Peyer's patch (tissue), 4 donors: ENCODE data around the gene NDUFV3. TPM values are rescaled to one million over a fixed set of nuclear protein-coding genes. Genes with fewer than 3 reads are reported as not detected.
"Not testable (repeated sequence)": the region's sequence is repeated elsewhere in the genome, so short reads cannot be mapped to it uniquely, and the experiment has no call there.

Experiments
- DNase-seq, 3 donors: peaks; one replicate each; pipeline ENCODE4 v3.0.0-alpha.2; 2017 to 2019
- H3K27ac ChIP-seq, 4 donors: fragments of 200-600 bp; sonication (generic); one replicate each; pipeline ENCODE4 v1.5.1; 2016 to 2019
- H3K27me3 ChIP-seq, 2 donors: fragments of 200-600 bp; sonication (generic); one replicate each; pipeline ENCODE4 v1.5.1; 2019
- H3K36me3 ChIP-seq, 3 donors: fragments of 200-600 bp; sonication (generic); one replicate each; pipeline ENCODE4 v1.5.1; 2016 to 2019
- H3K4me1 ChIP-seq, 4 donors: fragments of 200-600 bp; sonication (generic); one replicate each; pipeline ENCODE4 v1.5.1; 2016 to 2019
- H3K4me3 ChIP-seq, 4 donors: fragments of 200-600 bp; sonication (generic); 1 replicate in 3 of 4; 2 replicates in 1 of 4; pipeline ENCODE4 v1.5.1; 2016 to 2019; ENCODE audit warnings: mild to moderate bottlenecking in 1 of 4
- H3K9me3 ChIP-seq, 4 donors: fragments of 200-600 bp; sonication (generic); one replicate each; pipeline ENCODE4 v1.5.1; 2016 to 2019; ENCODE audit warnings: mild to moderate bottlenecking in 1 of 4
- POLR2A ChIP-seq, 2 donors: fragments of 450-650 bp; IDR thresholded peaks; one replicate each; pipeline ENCODE4 v1.5.1; 2017; ENCODE audit warnings: antibody characterized with exemption in 2 of 2, mild to moderate bottlenecking in 2 of 2, moderate library complexity in 2 of 2
- total RNA-seq, 4 donors: library from RNA; depleted of rRNA; stranded (reverse); fragments of >200 nt; gene quantifications; one replicate each; pipeline ENCODE4 v1.1.0, GENCODE V29; 2016
- TF ChIP-seq, protein P1 (sequence below), 6 experiments: fragments of 450-650 bp in 4 of 6; fragments of 200-600 bp in 2 of 6; sonication (generic) in 1 of 6; IDR thresholded peaks; one replicate each; pipeline ENCODE4 v1.5.1; 2017 to 2019; ENCODE audit warnings: antibody characterized with exemption in 6 of 6, mild to moderate bottlenecking in 3 of 6, moderate library complexity in 1 of 6

The NDUFV3 gene
- total RNA-seq, 4 donors from 2014 or later = 32.9 to 73.4 (median 54.9) TPM

DNA sequence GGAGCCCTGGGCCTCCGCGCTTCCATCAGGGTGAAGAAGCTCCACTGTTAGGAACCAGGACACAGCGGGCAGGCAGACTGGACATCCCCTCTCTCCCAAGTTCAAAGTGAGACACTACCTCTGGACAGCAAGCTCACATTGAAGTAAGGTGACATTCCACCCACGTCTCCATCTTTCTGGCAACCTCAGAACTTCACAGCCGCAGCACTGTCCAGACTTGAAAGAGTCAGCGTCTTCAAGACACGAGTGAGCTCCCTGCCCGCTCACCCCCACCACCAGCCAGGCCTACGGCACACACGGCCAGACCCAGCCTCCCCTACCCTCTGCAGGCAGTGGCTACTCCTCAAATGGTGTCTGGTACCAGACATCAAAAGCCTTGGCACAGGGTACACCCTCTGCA lies 24.9 kb upstream of the NDUFV3 start:
- DNase-seq = no peak

DNA sequence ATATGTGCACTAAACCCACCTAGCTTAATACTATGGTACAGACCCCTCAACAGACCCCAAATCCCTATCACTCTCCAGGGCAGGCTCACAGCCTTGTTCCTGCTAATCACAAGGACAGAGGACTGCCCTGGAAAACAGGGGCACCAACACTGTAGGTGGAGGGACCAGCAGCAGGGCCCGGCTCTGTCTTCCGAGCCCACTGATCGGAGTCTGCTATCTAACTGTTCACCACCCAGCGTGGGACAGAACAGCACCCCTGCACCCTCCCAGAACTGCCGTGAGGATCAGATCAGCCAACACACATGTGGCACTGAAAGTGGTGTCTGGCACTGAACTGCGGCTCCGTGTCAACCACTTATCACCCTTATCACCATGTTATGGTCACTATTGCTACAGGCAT lies 20.0 kb upstream of the NDUFV3 start:
- H3K36me3 ChIP-seq = peaks cover 0 to 72% (median 0%) of the 10 kb centered on the region in 3 donors

More for the DNA sequence above, 24.9 kb upstream of the NDUFV3 start:
- Histone ChIP-seq H3K9me3 (no peaks in the 10 kb centered on the region), H3K36me3 (peaks cover 0 to 47% (median 0%) of the 10 kb centered on the region in 3 donors), H3K4me1 (no peaks in the 10 kb centered on the region), H3K4me3 (no peak overlapping the region), H3K27ac (no peak overlapping the region), H3K27me3 (no peaks in the 10 kb centered on the region)
- TF ChIP-seq, protein P1, sequence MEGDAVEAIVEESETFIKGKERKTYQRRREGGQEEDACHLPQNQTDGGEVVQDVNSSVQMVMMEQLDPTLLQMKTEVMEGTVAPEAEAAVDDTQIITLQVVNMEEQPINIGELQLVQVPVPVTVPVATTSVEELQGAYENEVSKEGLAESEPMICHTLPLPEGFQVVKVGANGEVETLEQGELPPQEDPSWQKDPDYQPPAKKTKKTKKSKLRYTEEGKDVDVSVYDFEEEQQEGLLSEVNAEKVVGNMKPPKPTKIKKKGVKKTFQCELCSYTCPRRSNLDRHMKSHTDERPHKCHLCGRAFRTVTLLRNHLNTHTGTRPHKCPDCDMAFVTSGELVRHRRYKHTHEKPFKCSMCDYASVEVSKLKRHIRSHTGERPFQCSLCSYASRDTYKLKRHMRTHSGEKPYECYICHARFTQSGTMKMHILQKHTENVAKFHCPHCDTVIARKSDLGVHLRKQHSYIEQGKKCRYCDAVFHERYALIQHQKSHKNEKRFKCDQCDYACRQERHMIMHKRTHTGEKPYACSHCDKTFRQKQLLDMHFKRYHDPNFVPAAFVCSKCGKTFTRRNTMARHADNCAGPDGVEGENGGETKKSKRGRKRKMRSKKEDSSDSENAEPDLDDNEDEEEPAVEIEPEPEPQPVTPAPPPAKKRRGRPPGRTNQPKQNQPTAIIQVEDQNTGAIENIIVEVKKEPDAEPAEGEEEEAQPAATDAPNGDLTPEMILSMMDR (IDR thresholded peaks at IDR 0.05) = no peak
- TF ChIP-seq POLR2A (IDR thresholded peaks at IDR 0.05) = no peak

DNA sequence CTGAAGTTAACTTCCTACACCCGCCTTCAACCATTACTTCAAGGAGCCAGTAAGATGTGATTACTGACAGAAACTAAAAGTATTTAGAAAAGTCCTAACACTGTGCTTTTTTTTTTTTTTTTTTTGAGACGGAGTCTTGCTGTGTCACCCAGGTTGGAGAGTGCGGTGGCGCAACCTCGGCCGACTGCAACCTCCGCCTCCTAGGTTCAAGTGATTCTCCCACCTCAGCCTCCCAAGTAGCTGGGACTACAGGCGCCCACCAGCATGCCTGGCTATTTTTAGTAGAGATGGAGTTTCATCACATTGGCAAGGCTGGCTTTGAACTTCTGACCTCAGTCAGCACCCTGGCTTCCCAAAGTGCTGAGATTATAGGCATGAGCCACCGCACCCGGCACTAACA lies 17.3 kb upstream of the NDUFV3 start:
- H3K27me3 ChIP-seq, H3K9me3 ChIP-seq, DNase-seq, H3K4me3 ChIP-seq, H3K27ac ChIP-seq: not testable (repeated sequence)
- Histone ChIP-seq H3K36me3 (peaks cover 0 to 51% (median 0%) of the 10 kb centered on the region in 3 donors), H3K4me1 (peaks cover 0 to 15% (median 4%) of the 10 kb centered on the region in 4 donors)

More for the DNA sequence above, 20.0 kb upstream of the NDUFV3 start:
- no peak for DNase-seq
- TF ChIP-seq, protein P1 (IDR thresholded peaks at IDR 0.05) = no peak
- TF ChIP-seq POLR2A (IDR thresholded peaks at IDR 0.05) = no peak
- Histone ChIP-seq H3K4me3 (no peak overlapping the region), H3K27me3 (no peaks in the 10 kb centered on the region), H3K4me1 (peaks cover 0 to 3% (median under 1%) of the 10 kb centered on the region in 4 donors), H3K9me3 (no peaks in the 10 kb centered on the region), H3K27ac (no peak overlapping the region)

DNA sequence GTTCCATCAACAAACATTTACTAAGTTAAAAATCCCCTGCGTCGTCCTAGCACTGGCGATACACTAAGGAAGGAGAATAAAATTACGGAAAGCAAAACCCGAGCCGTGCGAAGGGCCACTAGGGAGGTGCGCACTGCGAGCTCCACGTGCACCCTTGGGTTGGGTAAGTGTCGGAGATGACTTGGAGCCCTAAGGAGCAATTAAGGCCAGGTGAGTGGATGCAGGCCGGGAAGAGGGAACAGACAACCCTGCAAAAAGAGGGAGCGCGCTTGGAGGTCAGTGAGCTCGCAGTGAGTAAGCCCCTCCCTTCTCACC lies 14.5 kb upstream of the NDUFV3 start:
- Histone ChIP-seq H3K36me3 (peaks cover 0 to 25% (median 0%) of the 10 kb centered on the region in 3 donors), H3K27ac (peak overlapping the region; percentile 79 to 89 (median 84)), H3K9me3 (no peaks in the 10 kb centered on the region), H3K4me3 (peak overlapping the region; percentile 77 to 100 (median 90)), H3K4me1 (peaks cover 0 to 15% (median 4%) of the 10 kb centered on the region in 4 donors), H3K27me3 (no peaks in the 10 kb centered on the region)
- no peak for DNase-seq
- TF ChIP-seq POLR2A (IDR thresholded peaks at IDR 0.05) = no peak
- TF ChIP-seq, protein P1 (IDR thresholded peaks at IDR 0.05) = no peak

DNA sequence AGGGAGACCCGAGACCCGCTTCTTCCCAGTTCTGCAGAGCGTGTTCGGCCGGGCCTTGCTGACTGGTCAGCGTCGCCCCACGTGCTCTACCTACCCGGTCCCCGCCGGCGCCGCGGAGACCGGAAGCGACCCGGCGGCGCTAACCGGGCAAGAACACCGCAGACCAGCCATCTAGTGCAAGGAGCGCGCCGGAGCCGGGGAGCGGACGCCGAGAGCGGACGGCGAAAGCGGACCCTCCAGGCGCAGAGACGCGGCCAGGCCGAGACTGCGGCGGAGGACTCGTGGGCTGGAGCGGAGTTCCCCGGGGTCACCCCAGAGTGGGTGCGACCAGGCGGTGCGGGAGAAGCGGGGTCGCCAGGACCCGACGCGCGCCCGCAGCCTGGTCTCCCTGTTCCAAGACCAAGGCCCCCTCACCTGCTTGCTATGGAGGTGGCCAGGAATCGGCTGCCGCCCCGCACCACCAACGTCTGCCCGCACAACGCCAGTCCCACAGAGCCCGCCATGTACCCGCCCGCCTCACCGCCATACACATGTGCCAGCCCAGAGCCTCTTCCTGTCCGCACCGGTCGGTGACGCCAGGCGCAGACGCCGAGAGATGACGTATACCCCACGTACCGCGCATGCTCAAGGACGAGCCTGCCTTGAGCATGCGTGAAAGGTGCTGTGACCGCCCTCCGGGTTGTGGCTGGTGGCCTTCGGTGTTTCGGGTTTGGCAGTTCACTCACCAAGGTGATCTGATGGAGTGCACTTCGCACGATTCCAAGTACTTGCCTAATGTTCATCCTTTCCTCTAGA lies 13.9 kb upstream of the NDUFV3 start, which contains the start of gene WDR4:
TSS of gene WDR4 (minus strand) at position 547 of the 795 bp plus-strand sequence. CDS start at position 503, 44 bp downstream.
- Histone ChIP-seq H3K27me3 (no peaks in the 10 kb centered on the region), H3K4me1 (peaks cover 0 to 15% (median 4%) of the 10 kb centered on the region in 4 donors), H3K4me3 (peak within 1 kb of the TSS; percentile 77 to 100 (median 90)), H3K36me3 (peaks cover 0 to 22% (median 0%) of the 10 kb centered on the region in 3 donors), H3K9me3 (no peaks in the 10 kb centered on the region), H3K27ac (peak within 1 kb of the TSS; percentile 79 to 89 (median 84))
- TF ChIP-seq, protein P1 (IDR thresholded peaks at IDR 0.05) = no peak
- TF ChIP-seq POLR2A (IDR thresholded peaks at IDR 0.05) = peak; percentile 71 to 94
- DNase-seq = peak; percentile 93 to 99 (median 99)

DNA sequence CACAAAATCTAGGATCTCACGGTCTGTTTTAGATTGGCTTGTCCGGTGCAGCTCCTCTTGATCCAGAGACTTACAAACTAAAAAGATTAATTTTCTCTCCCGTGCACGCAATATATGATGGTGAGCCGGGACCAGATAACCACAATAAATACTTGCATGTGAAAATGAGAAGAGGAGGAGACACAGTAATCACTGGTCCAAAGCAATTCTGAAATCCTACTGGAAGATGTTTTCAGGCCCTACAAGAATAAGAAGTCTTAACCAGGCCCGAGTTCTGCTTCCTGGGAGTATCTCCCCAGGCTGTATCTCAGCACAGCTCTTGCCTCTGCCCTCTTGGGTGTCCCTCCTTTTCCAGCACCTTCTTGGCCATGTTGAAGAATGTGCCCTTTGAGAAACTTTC lies 12.8 kb upstream of the NDUFV3 start:
- DNase-seq = no peak
- Histone ChIP-seq H3K27me3 (no peaks in the 10 kb centered on the region), H3K9me3 (no peaks in the 10 kb centered on the region), H3K27ac (peak overlapping the region in 1 of 4 donors; percentile 79), H3K4me1 (peaks cover 0 to 15% (median 4%) of the 10 kb centered on the region in 4 donors), H3K36me3 (peaks cover 0 to 12% (median 0%) of the 10 kb centered on the region in 3 donors), H3K4me3 (peak overlapping the region in 2 of 4 donors; percentile 84 to 96)
- no peak for TF ChIP-seq POLR2A (IDR thresholded peaks at IDR 0.05)
- TF ChIP-seq, protein P1 (IDR thresholded peaks at IDR 0.05) = no peak
